CD4-positive, alpha-beta T cell (primary cell): Measurements from ENCODE around the gene TUBGCP2. TPM values are rescaled to one million over a fixed set of nuclear protein-coding genes. Genes with fewer than 3 reads are reported as not detected.
A peak's percentile ranks its signal among the peaks of the same experiment; 100 is the strongest.

Experiments
- ATAC-seq: fragments of 200-7000 bp; cut with Tn5 transposase; one replicate; pipeline ENCODE4 v1.10.0; 2022; ENCODE audit warnings: mild to moderate bottlenecking; ENCODE audit not compliant: poor library complexity
- CTCF ChIA-PET: fragments of 350-600 bp; sonication (Branson Sonifier 250); formaldehyde crosslinking; loops from one replicate; lab custom pipeline; 2021; ENCODE audit warnings: antibody characterized with exemption, inconsistent platforms; lab: Charles Lee
- POLR2A ChIA-PET: fragments of 350-600 bp; sonication (Branson Sonifier 250); formaldehyde crosslinking; loops from one replicate; lab custom pipeline; 2021; ENCODE audit warnings: antibody characterized with exemption, inconsistent platforms; lab: Charles Lee
- DNase-seq, 14 experiments: peaks; one replicate each; pipeline ENCODE4 v3.0.0-alpha.2; 2013 to 2020; ENCODE audit warnings: mixed read lengths in 2 of 14
- H3K27ac ChIP-seq, 2 donors: one replicate each; pipeline versions ENCODE4 v1.5.1 to v1.7.0; 2013; ENCODE audit warnings: low read length in 2 of 2, low read depth in 1 of 2, mild to moderate bottlenecking in 1 of 2
- H3K27me3 ChIP-seq, 2 experiments: 1 replicate in 1 of 2; 2 replicates in 1 of 2; pipeline versions ENCODE4 v1.6.1 to v1.7.0; 2013; ENCODE audit warnings: low read length in 2 of 2, control low read depth in 1 of 2, mild to moderate bottlenecking in 1 of 2, moderate library complexity in 1 of 2; ENCODE audit not compliant: insufficient read depth in 2 of 2, control insufficient read depth in 1 of 2
- H3K36me3 ChIP-seq: one replicate; pipeline ENCODE4 v1.6.1; 2013; ENCODE audit warnings: low read length, control low read depth; ENCODE audit not compliant: insufficient read depth
- H3K4me1 ChIP-seq: one replicate; pipeline ENCODE4 v1.6.1; 2013; ENCODE audit warnings: low read length, control low read depth; ENCODE audit not compliant: insufficient read depth
- H3K4me3 ChIP-seq: one replicate; pipeline ENCODE4 v1.5.1; 2013; ENCODE audit warnings: mild to moderate bottlenecking, low read length, moderate library complexity
- H3K9me3 ChIP-seq, 2 experiments: 1 replicate in 1 of 2; 2 replicates in 1 of 2; pipeline versions ENCODE4 v1.6.1 to v1.7.0; 2013; ENCODE audit warnings: low read length in 2 of 2, mild to moderate bottlenecking in 2 of 2, control low read depth in 1 of 2, moderate library complexity in 1 of 2; ENCODE audit not compliant: control insufficient read depth in 1 of 2, insufficient read depth in 1 of 2
- H3K27ac Mint-ChIP-seq: one replicate; pipeline ENCODE4 v1.8.0; 2020; ENCODE audit warnings: mixed read lengths
- H3K27me3 Mint-ChIP-seq: one replicate; pipeline ENCODE4 v1.8.0; 2021; ENCODE audit warnings: mixed read lengths
- H3K36me3 Mint-ChIP-seq: one replicate; pipeline ENCODE4 v1.8.0; 2021; ENCODE audit warnings: low read depth, mixed read lengths
- H3K4me1 Mint-ChIP-seq: one replicate; pipeline ENCODE4 v1.8.0; 2021; ENCODE audit warnings: low read depth, mixed read lengths
- H3K4me3 Mint-ChIP-seq: one replicate; pipeline ENCODE4 v1.8.0; 2020; ENCODE audit warnings: mild to moderate bottlenecking, mixed read lengths
- H3K9me3 Mint-ChIP-seq: one replicate; pipeline ENCODE4 v1.8.0; 2020; ENCODE audit warnings: mixed read lengths
- intact Hi-C, 2 experiments: fragments of 100-400 bp; cut with DNase I in 1 of 2; cut with micrococcal nuclease in 1 of 2; formaldehyde crosslinking; loops; one replicate each; pipeline versions ENCODE4 v1.15.1 to v1.9.0; 2023 to 2025; cut with DNase I, micrococcal nuclease
- total RNA-seq, 174 experiments: library from RNA in 2 of 174; stranded (reverse) in 2 of 174; gene quantifications; one replicate each; pipeline ENCODE4 v1.2.3 and lab custom pipeline; 2021 to 2026
- TF ChIP-seq, protein P1 (sequence below): fragments of 200-600 bp; IDR thresholded peaks from one replicate; pipeline ENCODE4 v1.8.0; 2022; ENCODE audit warnings: antibody characterized with exemption, mild to moderate bottlenecking

The TUBGCP2 gene
- total RNA-seq, 2 experiments from 2014 or later: 89.3 to 94.2 TPM

DNA sequence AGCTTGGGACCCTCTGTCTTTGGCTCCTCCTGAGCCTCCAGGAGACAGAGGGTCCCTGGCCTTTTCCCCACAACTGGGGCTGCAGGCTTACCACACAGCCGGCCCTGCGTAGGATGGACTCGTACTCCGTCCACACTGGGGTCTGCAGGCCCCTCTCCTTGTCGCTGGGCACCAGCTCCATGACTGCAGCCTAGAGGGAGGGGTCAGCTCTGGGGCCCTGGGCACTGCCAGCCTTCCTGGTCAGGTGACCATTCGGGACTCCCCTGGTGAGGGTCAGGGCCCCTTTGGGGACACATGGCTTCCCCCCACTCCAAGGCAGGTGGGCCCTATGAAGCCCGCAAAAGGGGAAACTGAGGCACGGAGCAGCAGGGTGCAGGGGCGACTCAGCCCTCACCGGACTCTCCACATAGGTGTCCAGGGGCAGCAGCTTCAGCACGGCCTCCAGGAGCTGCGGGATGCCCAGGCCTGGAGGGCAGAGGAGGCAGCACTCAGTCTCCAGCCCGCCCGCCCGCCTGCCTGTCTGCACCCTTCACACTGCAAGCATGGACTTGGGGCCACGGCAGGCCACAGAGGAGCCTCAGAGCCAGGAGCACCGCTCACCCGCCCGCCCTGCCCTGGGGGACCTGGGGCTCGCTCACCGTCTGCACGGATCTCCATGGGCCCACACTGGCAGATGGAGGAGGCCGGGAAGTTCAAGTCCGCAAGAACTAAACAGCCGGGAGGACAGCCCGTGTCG lies 48.0 kb upstream of the TUBGCP2 start:
- no peaks in the 10 kb centered on the region for H3K36me3 ChIP-seq
- Mint-ChIP-seq H3K36me3 (peaks cover 4% of the 10 kb centered on the region), H3K27me3 (no peaks in the 10 kb centered on the region), H3K27ac (no peak overlapping the region), H3K4me3 (peak overlapping the region; percentile 83), H3K9me3 (no peaks in the 10 kb centered on the region), H3K4me1 (no peaks in the 10 kb centered on the region)
- H3K9me3 ChIP-seq: peaks cover 0 to 6% of the 10 kb centered on the region in 2 experiments
- no peak overlapping the region for H3K27ac ChIP-seq
- ChIA-PET CTCF (interaction anchor here (3.4 kb wide), 1 partner anchor 27 kb away, joined by 12 read pairs; no protein-coding TSS in a partner anchor), POLR2A (interaction anchor here (1.0 to 1.8 kb wide), 4 partner anchors 16 to 33 kb away, joined by 3 to 8 read pairs (median 5); partner anchors contain the start of genes CALY and ECHS1)
- no peaks in the 10 kb centered on the region for H3K27me3 ChIP-seq
- ATAC-seq (no peak), DNase-seq (peak in 1 of 14 experiments; percentile 19)
- H3K4me3 ChIP-seq: peak overlapping the region; percentile 63
- TF ChIP-seq, protein P1, sequence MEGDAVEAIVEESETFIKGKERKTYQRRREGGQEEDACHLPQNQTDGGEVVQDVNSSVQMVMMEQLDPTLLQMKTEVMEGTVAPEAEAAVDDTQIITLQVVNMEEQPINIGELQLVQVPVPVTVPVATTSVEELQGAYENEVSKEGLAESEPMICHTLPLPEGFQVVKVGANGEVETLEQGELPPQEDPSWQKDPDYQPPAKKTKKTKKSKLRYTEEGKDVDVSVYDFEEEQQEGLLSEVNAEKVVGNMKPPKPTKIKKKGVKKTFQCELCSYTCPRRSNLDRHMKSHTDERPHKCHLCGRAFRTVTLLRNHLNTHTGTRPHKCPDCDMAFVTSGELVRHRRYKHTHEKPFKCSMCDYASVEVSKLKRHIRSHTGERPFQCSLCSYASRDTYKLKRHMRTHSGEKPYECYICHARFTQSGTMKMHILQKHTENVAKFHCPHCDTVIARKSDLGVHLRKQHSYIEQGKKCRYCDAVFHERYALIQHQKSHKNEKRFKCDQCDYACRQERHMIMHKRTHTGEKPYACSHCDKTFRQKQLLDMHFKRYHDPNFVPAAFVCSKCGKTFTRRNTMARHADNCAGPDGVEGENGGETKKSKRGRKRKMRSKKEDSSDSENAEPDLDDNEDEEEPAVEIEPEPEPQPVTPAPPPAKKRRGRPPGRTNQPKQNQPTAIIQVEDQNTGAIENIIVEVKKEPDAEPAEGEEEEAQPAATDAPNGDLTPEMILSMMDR: no peak
- intact Hi-C loops: loop anchor here in 1 of 2 experiments (2.0 kb wide), 2 partner anchors 20 to 38 kb away; partner anchors contain the start of genes CALY and MTG1
- peaks cover 20% of the 10 kb centered on the region for H3K4me1 ChIP-seq

DNA sequence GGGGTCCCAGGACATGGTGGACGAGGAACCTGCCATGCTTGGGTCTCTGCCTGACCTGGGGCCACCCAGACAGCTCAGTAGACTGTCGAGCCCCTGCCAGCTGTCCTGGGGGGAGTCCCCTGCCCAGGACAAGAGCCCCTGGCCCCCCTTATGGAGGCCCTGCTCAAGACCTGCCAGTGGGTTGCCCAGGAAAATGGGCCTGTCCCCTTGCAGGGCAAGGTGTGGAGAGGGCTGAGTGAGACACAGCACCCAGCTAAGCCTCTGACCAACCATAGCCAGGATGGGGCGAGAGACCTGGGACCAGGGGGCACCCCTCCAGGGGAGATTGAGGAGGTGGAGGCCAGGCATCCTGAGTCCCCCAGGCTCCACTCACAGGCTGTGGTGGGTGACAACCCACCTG lies 47.3 kb upstream of the TUBGCP2 start:
- no peaks in the 10 kb centered on the region for H3K27me3 ChIP-seq
- H3K4me1 ChIP-seq: peaks cover 19% of the 10 kb centered on the region
- TF ChIP-seq, protein P1: no peak
- Mint-ChIP-seq H3K4me3 (peak overlapping the region; percentile 75), H3K27me3 (no peaks in the 10 kb centered on the region), H3K27ac (no peak overlapping the region), H3K9me3 (no peaks in the 10 kb centered on the region), H3K4me1 (no peaks in the 10 kb centered on the region), H3K36me3 (no peaks in the 10 kb centered on the region)
- intact Hi-C loops: loop anchor here in 1 of 2 experiments (2.0 kb wide), 2 partner anchors 19 to 39 kb away; partner anchors contain the start of genes CALY and MTG1
- no peak overlapping the region for H3K4me3 ChIP-seq
- ChIA-PET CTCF (interaction anchor here (3.4 kb wide), 1 partner anchor 26 kb away, joined by 12 read pairs; no protein-coding TSS in a partner anchor), POLR2A (no interaction called here)
- no peaks in the 10 kb centered on the region for H3K36me3 ChIP-seq
- ATAC-seq (no peak), DNase-seq (no peak)
- H3K27ac ChIP-seq: no peak overlapping the region
- H3K9me3 ChIP-seq: peaks cover 0 to 6% of the 10 kb centered on the region in 2 experiments

DNA sequence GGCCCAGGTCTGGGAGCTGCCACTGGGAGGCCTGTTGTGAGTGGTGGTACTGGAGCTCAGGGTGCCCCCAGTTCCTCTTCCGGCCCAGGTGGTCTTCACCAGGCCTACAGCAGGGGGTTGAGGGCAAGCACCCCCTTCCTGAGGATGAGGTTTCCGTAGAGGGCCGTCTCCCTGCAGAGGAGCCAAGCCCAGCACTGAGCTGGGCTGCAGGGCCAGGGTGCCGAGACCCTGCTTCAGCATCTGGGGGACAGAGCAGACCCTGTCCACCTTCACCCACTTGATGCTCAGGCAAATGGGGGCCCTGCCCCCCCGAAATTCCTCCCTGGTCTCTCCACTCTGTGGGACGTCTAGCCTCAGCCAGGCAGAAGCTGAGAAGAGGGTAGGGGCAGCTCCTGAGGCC lies 46.6 kb upstream of the TUBGCP2 start:
- H3K27me3 Mint-ChIP-seq: no peaks in the 10 kb centered on the region
- H3K36me3 Mint-ChIP-seq: no peaks in the 10 kb centered on the region
- DNase-seq: no peak
- TF ChIP-seq, protein P1: no peak
- H3K27ac Mint-ChIP-seq: no peak overlapping the region
- intact Hi-C loops: no loop called here
- Histone ChIP-seq H3K4me1 (peaks cover 19% of the 10 kb centered on the region), H3K36me3 (no peaks in the 10 kb centered on the region), H3K9me3 (peaks cover 0 to 6% of the 10 kb centered on the region in 2 experiments), H3K4me3 (no peak overlapping the region), H3K27ac (no peak overlapping the region), H3K27me3 (no peaks in the 10 kb centered on the region)
- no peak for ATAC-seq
- ChIA-PET CTCF (no interaction called here), POLR2A (no interaction called here)
- no peaks in the 10 kb centered on the region for H3K4me1 Mint-ChIP-seq
- no peaks in the 10 kb centered on the region for H3K9me3 Mint-ChIP-seq
- no peak overlapping the region for H3K4me3 Mint-ChIP-seq
